NCI-H2107 (cell line): ENCODE data around the gene CACNA1F.

Experiments
- DNase-seq: peaks from one replicate; lab custom pipeline; 2025; lab: John Stamatoyannopoulos, UW

Gene CACNA1F

GRCh38 chrX:49199315-49199595 is 33.9 kb downstream of the CACNA1F start:
- no peak for DNase-seq

- no peak for DNase-seq
Observed at GRCh38 chrX:49198540-49199314, 34.4 kb downstream of the CACNA1F start.

GRCh38 chrX:49197543-49198087 is 35.5 kb downstream of the CACNA1F start:
- no peak for DNase-seq

- no peak for DNase-seq
Observed at GRCh38 chrX:49193542-49193964, 39.6 kb downstream of the CACNA1F start.

GRCh38 chrX:49192722-49193328 is 40.3 kb downstream of the CACNA1F start:
- DNase-seq: no peak

- DNase-seq: no peak
Observed at GRCh38 chrX:49191574-49192011, 41.5 kb downstream of the CACNA1F start.

GRCh38 chrX:49190821-49191573 is 42.1 kb downstream of the CACNA1F start:
- peak; percentile 95 for DNase-seq

GRCh38 chrX:49189606-49190005 is 43.5 kb downstream of the CACNA1F start:
- no peak for DNase-seq

- DNase-seq: no peak
Observed at GRCh38 chrX:49188468-49189076, 44.6 kb downstream of the CACNA1F start.

- no peak for DNase-seq
Observed at GRCh38 chrX:49187526-49187925, 45.6 kb downstream of the CACNA1F start.

GRCh38 chrX:49187028-49187394 is 46.1 kb downstream of the CACNA1F start:
- DNase-seq: no peak

- DNase-seq: peak; percentile 44
Observed at GRCh38 chrX:49186125-49187027, 46.8 kb downstream of the CACNA1F start, which contains the start of gene PRICKLE3. PRICKLE3 (minus strand) TSS chrX:49186373; CDS start chrX:49186297, 76 bp downstream.

- DNase-seq: peak; percentile 95
Observed at GRCh38 chrX:49184294-49185281, 48.6 kb downstream of the CACNA1F start.

- no peak for DNase-seq
Observed at GRCh38 chrX:49183701-49184281, 49.3 kb downstream of the CACNA1F start.

- DNase-seq: no peak
Observed at GRCh38 chrX:49179358-49179757, 53.8 kb downstream of the CACNA1F start.

GRCh38 chrX:49178537-49178936 is 54.6 kb downstream of the CACNA1F start:
- DNase-seq: no peak

GRCh38 chrX:49177873-49178480 is 55.2 kb downstream of the CACNA1F start:
- DNase-seq: no peak

- DNase-seq: no peak
Observed at GRCh38 chrX:49177338-49177833, 55.8 kb downstream of the CACNA1F start.
